Ectodermal cell (in vitro differentiated cells): ENCODE results near the gene IL26.

Experiments
- H3K27ac ChIP-seq: 2 replicates; pipeline ENCODE4 v1.7.0; 2013; ENCODE audit warnings: mild to moderate bottlenecking, low read depth, low read length; ENCODE audit not compliant: insufficient read depth, poor library complexity, severe bottlenecking
- H3K27me3 ChIP-seq: 2 replicates; pipeline ENCODE4 v1.7.0; 2013; ENCODE audit warnings: mild to moderate bottlenecking, low read length; ENCODE audit not compliant: insufficient read depth, control insufficient read depth, poor library complexity, severe bottlenecking
- H3K36me3 ChIP-seq: one replicate; pipeline ENCODE4 v1.7.0; 2013; ENCODE audit warnings: low read length; ENCODE audit not compliant: control insufficient read depth, insufficient read depth
- H3K4me1 ChIP-seq: one replicate; pipeline ENCODE4 v1.7.0; 2013; ENCODE audit warnings: low read length; ENCODE audit not compliant: control insufficient read depth, insufficient read depth
- H3K4me3 ChIP-seq: 2 replicates; pipeline ENCODE4 v1.7.0; 2013; ENCODE audit warnings: low read depth, low read length, control low read depth; ENCODE audit not compliant: insufficient read depth
- H3K9me3 ChIP-seq: 2 replicates; pipeline ENCODE4 v1.7.0; 2013; ENCODE audit warnings: mild to moderate bottlenecking, low read length, moderate library complexity; ENCODE audit not compliant: control insufficient read depth
- WGBS, 2 experiments: methylation state at CpG; one replicate each; pipeline ENCODE4 v1.1.7; 2013; ENCODE audit warnings: missing lambda C conversion rate in 2 of 2; 5-methylcytosine and 5-hydroxymethylcytosine counted together

Gene IL26

DNA sequence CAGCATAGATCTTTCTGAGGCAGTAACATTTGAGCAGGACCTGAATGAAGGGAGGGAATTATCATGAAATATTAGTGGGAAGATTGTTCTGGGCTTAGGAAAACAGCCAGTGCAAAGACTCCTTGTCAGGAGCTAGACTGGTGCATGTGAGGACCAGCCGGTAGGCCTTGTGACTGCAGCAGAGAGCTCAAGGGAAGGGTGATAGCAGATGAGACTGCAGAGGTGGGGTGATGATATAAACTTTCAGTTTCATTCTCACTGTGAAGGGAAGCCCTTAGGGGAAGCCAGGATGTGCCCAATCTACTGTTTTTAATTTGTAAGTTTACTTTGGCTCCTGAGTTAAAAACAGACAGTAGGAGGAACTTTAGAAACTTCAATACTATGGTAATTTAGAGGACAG, 15.4 kb upstream of the IL26 start:
- Histone ChIP-seq H3K27me3 (no peaks in the 10 kb centered on the region), H3K9me3 (no peaks in the 10 kb centered on the region), H3K27ac (no peak overlapping the region), H3K4me3 (no peak overlapping the region), H3K36me3 (no peaks in the 10 kb centered on the region), H3K4me1 (peaks cover 22% of the 10 kb centered on the region)
- 88 to 96% methylated on average over 1 of the region's 1 CpG for WGBS, 2 experiments

DNA sequence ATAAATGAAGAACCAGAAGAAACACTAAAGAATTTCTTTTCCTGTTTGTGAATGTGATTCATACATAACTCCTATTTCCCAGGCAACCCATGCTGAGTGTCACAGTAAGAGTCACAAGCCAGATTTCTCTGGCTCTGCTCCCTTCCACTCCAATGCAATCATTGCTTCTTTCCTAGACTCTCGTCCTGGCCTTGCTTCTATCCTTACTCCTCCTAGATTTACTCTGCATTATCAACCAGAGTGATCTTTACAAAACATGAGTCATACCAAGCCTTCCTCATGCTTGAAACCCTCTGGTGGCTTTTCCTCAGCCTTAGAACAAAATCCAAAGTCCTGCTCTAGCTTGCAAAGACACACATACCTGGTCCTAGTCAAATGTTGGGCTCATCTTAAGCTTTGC, 14.5 kb upstream of the IL26 start:
- H3K27ac ChIP-seq: no peak overlapping the region
- H3K27me3 ChIP-seq: no peaks in the 10 kb centered on the region
- H3K9me3 ChIP-seq: no peaks in the 10 kb centered on the region
- H3K4me1 ChIP-seq: peaks cover 13% of the 10 kb centered on the region
- no peaks in the 10 kb centered on the region for H3K36me3 ChIP-seq
- no peak overlapping the region for H3K4me3 ChIP-seq
- WGBS, 2 experiments: 89 to 91% methylated on average over 1 of the region's 1 CpG

DNA sequence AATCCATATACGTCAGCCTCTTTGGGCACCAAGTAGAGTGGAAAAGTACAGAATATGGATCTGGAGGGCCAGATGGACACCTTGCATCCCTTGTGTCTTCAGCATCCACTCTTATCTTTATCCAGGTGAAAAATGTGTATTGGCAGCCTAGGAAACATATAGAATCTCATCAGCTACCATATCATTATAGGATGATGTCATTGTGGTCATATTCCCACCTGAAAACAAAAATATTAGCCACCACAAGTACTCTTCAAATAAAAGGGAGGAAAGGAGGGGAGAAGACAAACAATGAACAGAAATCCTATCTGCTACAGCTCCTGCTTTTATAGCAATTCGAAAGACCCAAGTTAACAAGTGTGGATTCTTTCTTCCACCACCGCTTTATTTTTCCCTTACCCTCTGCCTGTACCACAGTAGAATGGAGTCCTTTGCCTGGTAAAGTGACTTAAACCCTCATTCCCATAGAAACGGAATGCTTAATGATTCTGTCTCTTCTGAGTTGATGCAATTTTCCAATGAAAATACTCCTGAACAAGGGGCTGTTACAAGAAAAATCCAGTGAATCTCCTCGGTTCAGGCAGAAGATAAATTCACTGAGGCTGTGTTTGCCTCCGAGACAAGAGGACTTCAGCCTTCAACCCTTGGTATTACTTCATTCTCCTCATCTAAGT, 13.8 kb upstream of the IL26 start:
- Histone ChIP-seq H3K27ac (no peak overlapping the region), H3K4me1 (peaks cover 12% of the 10 kb centered on the region), H3K27me3 (no peaks in the 10 kb centered on the region), H3K4me3 (no peak overlapping the region), H3K36me3 (no peaks in the 10 kb centered on the region), H3K9me3 (no peaks in the 10 kb centered on the region)
- 92 to 95% methylated on average over 6 of the region's 6 CpGs for WGBS, 2 experiments

DNA sequence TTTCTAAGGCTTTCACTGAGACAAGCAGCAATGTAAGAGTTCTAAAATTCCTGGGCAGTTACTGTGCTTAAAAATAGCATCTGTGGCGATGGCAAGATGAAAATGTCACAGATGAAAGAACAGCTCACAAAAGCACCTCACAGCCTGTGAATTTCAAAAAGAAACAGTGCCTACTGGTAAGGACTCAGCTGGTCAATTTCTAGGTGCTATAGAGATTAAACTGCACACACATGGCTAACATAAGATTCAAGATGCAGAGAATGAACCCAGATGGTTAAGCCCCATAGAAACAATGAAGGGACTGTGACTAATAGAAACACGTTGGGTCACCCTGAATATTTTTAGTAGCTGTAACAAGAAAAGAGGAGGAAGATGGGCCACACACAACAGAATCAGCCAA, 12.0 kb upstream of the IL26 start:
- WGBS, 2 experiments: 81 to 85% methylated on average over 2 of the region's 2 CpGs
- no peak overlapping the region for H3K27ac ChIP-seq

DNA sequence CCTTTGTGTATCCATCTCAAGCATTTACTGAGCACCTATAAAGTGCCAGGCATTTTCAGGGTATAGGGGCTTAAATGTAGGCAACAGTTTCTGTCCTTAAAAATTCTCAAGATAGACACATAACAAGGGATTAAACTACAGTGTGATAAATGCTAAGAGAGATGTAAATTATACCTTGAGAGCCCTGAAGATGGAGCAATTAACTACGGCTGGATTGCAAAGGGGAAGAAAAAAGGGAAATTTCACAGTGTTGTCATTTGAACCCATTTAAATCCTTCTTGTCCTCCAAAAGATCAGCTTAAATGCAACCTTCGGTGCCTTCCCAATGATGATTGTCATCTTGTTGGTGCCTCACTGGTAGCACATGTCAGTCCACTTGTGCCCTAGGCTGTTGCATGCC, 11.5 kb upstream of the IL26 start:
- H3K27ac ChIP-seq: no peak overlapping the region
- no peaks in the 10 kb centered on the region for H3K27me3 ChIP-seq
- H3K36me3 ChIP-seq: no peaks in the 10 kb centered on the region
- no peak overlapping the region for H3K4me3 ChIP-seq
- H3K4me1 ChIP-seq: peaks cover 6% of the 10 kb centered on the region
- WGBS, 2 experiments: 89 to 95% methylated on average over 2 of the region's 2 CpGs
- no peaks in the 10 kb centered on the region for H3K9me3 ChIP-seq

More for the DNA sequence above, 12.0 kb upstream of the IL26 start:
- Histone ChIP-seq H3K36me3 (no peaks in the 10 kb centered on the region), H3K9me3 (no peaks in the 10 kb centered on the region), H3K4me3 (no peak overlapping the region), H3K27me3 (no peaks in the 10 kb centered on the region), H3K4me1 (peaks cover 6% of the 10 kb centered on the region)

DNA sequence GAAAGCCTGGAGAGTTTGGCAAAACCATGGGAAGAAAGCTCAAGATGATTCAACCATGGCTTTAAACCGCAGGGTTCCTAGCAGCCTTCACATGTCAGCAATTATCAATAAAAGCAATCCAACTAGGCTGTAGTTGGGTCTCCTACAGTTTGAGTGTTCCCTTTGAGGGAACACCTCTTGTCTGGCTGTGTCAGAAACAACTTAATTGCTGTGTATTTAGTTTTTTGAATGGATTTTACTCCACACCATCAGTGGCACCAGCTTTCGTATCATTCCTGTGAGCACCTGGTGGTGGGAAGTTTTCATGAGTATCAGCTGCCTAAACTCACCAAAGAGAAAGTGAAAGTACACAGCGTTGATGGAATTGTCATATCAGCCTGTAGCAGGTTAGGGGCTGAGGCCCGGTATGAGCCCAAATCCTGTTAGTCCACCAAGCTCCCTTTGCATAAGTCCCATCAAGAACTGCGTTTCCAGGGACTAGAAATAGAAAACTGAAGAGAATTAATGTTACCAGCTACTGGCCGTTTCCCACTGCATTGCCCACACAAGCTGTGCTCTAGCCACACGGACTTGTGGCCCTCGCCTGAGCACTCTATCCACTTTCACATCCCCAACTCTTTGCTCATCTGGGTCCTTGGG, 10.9 kb upstream of the IL26 start:
- Histone ChIP-seq H3K27ac (no peak overlapping the region), H3K9me3 (no peaks in the 10 kb centered on the region), H3K27me3 (no peaks in the 10 kb centered on the region), H3K36me3 (no peaks in the 10 kb centered on the region), H3K4me3 (no peak overlapping the region), H3K4me1 (peaks cover 6% of the 10 kb centered on the region)
- 95 to 96% methylated on average over 8 of the region's 8 CpGs for WGBS, 2 experiments

DNA sequence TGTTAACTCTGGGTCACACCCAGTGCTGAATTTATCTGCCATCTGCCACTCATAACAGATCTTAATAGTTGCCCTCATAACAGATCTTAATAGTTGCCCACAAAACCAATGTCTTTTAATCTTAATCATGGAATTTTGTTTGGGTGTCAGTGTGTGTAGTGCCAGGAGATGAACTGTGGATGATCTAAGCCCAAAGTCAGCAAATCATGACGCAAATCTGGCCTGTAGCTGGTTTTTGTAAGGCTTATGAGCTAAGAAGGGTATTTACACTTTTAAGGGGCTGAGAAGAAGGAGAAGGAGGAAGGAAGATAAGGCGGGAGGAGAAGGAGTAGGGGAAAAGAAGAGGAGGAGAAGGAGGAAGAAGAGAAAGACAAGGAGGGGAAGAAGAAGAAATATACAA, 10.0 kb upstream of the IL26 start:
- peaks cover 6% of the 10 kb centered on the region for H3K4me1 ChIP-seq

DNA sequence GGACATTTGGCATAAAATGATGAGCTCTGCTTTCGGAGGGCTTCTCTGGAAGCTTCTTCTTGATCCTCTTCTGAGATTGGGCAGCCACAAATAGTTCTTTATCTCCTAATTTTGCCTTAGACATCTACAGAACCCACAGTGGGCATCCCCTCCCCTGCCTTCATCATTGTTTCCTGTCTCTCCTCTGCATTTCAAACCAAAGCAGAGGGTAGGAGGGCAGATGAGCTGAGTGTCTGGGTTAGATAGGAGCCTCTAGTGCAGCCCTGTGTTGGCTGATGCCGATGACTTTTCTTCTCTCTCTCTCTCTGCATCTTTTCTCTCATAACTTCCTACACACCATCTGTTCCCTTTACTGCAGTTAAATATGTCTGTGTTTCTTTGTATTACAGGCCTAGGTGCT, 8.5 kb upstream of the IL26 start:
- H3K4me1 ChIP-seq: peaks cover 6% of the 10 kb centered on the region
- H3K27me3 ChIP-seq: no peaks in the 10 kb centered on the region
- WGBS, 2 experiments: 91 to 100% methylated on average over 2 of the region's 2 CpGs
- no peaks in the 10 kb centered on the region for H3K36me3 ChIP-seq
- no peaks in the 10 kb centered on the region for H3K9me3 ChIP-seq
- H3K27ac ChIP-seq: no peak overlapping the region
- H3K4me3 ChIP-seq: no peak overlapping the region

More for the DNA sequence above, 10.0 kb upstream of the IL26 start:
- H3K27me3 ChIP-seq: no peaks in the 10 kb centered on the region
- H3K27ac ChIP-seq: no peak overlapping the region
- H3K9me3 ChIP-seq: no peaks in the 10 kb centered on the region
- no peaks in the 10 kb centered on the region for H3K36me3 ChIP-seq
- no peak overlapping the region for H3K4me3 ChIP-seq
- 92 to 94% methylated on average over 2 of the region's 2 CpGs for WGBS, 2 experiments

DNA sequence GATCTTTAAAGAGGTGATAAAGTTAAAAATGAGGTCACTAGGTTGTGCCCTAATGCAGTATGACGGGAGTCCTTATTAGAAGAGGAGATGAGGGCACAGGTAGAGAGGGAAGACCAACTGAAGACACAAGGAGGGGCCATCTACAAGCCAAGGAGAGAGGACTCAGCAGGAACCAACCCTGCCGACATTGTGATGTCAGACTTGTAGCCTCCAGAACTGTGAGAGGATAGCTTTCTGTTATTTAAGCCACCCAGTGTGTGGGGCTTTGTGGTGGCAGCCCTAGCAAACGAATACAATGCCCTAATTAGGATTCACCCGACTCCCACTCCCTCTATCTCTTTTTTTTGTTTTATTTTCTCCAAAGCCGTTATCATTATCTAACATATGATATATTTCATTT, 7.9 kb upstream of the IL26 start:
- H3K4me1 ChIP-seq: peaks cover 6% of the 10 kb centered on the region
- WGBS, 2 experiments: 47 to 48% methylated on average over 3 to 4 of the region's 5 CpGs
- H3K27ac ChIP-seq: no peak overlapping the region
- H3K9me3 ChIP-seq: no peaks in the 10 kb centered on the region
- H3K27me3 ChIP-seq: no peaks in the 10 kb centered on the region
- no peak overlapping the region for H3K4me3 ChIP-seq
- no peaks in the 10 kb centered on the region for H3K36me3 ChIP-seq

DNA sequence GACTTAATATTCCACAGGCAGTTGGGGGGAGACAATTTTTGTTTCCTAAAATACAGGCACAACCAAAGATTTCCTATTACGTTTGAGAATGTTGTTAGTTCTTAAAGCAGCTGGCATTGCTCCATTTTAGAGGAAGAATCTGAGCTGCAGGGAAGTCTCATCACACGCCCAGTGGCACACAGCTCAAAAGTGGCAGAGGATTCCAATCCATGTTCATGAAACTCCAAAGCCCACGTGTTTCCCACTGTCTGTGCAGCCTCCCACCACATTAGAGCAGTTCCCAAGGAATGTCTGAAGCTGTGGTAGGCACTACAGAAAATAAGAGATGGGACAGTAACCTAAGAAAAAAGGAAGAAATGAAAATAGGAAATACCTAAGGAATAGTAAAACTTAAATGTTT, 6.1 kb upstream of the IL26 start:
- no peaks in the 10 kb centered on the region for H3K27me3 ChIP-seq
- WGBS, 2 experiments: 79 to 85% methylated on average over 3 of the region's 3 CpGs
- H3K4me1 ChIP-seq: no peaks in the 10 kb centered on the region
- H3K4me3 ChIP-seq: no peak overlapping the region
- H3K36me3 ChIP-seq: no peaks in the 10 kb centered on the region
- no peak overlapping the region for H3K27ac ChIP-seq
- no peaks in the 10 kb centered on the region for H3K9me3 ChIP-seq
